HCT116 (cell line): Measurements from ENCODE around the gene ILDR1. TPM values are rescaled to one million over a fixed set of nuclear protein-coding genes. Genes with fewer than 3 reads are reported as not detected.

Experiments used
- ATAC-seq: fragments of 200-7000 bp; cut with Tn5 transposase; 2 replicates; pipeline ENCODE4 v1.9.1; 2020; ENCODE audit warnings: mild to moderate bottlenecking, moderate library complexity
- BruUV-seq: library from RNA; stranded (reverse); fragments of 400-500 nt; replicated peaks from 2 replicates; lab custom pipeline; 2021; lab: Mats Ljungman, UMichigan
- CTCF ChIA-PET: fragments of 300-600 bp; sonication (Branson Sonifier 250); formaldehyde crosslinking; loops from one replicate; lab custom pipeline; 2021; ENCODE audit warnings: antibody characterized with exemption; lab: Charles Lee
- POLR2A ChIA-PET: fragments of 300-600, 350-600 bp; sonication (Branson Sonifier 250); formaldehyde crosslinking; loops from one replicate; lab custom pipeline; 2021; ENCODE audit warnings: antibody characterized with exemption; lab: Charles Lee
- RAD21 ChIA-PET, 2 experiments: fragments of 300-600 bp; sonication (Branson Sonifier 250); formaldehyde crosslinking; loops; one replicate each; lab custom pipeline; 2023; ENCODE audit warnings: low total read pairs in 2 of 2; ENCODE audit not compliant: uncharacterized antibody in 2 of 2, unreplicated experiment in 2 of 2, low non-redundant PET in 1 of 2; lab: Charles Lee
- DNase-seq: peaks from one replicate; pipeline ENCODE4 v3.0.0-alpha.2; 2010; ENCODE audit warnings: low read depth, low spot score
- H2AFZ ChIP-seq: fragments of 200-600 bp; shearing (Covaris generic), sonication (generic); 2 replicates; pipeline ENCODE4 v1.6.1; 2017; ENCODE audit warnings: low read depth, mixed run types, mixed read lengths, antibody characterized with exemption, low read length; ENCODE audit not compliant: poor library complexity, severe bottlenecking
- H3K27ac ChIP-seq: 2 replicates; pipeline ENCODE4 v1.5.1; 2012; ENCODE audit warnings: low read depth, low read length
- H3K27me3 ChIP-seq: fragments of 200-600 bp; sonication (generic); 2 replicates; pipeline ENCODE4 v1.6.1; 2016; ENCODE audit warnings: mixed run types, low read length, mixed read lengths; ENCODE audit not compliant: insufficient read depth
- H3K36me3 ChIP-seq, 2 experiments: fragments of 200-500 bp in 1 of 2; fragments of 200-600 bp in 1 of 2; sonication (Bioruptor generic) in 1 of 2; sonication (generic) in 1 of 2; 2 replicates each; pipeline versions ENCODE4 v1.5.1 to v1.6.1; 2014 to 2016; ENCODE audit warnings: low read length in 2 of 2, inconsistent platforms in 1 of 2, mixed read lengths in 1 of 2, mixed run types in 1 of 2; ENCODE audit not compliant: insufficient read depth in 2 of 2, control insufficient read depth in 1 of 2
- H3K4me1 ChIP-seq, 2 experiments: fragments of 200-600 bp in 1 of 2; sonication (generic) in 1 of 2; 2 replicates each; pipeline versions ENCODE4 v1.5.1 to v1.6.1; 2012 to 2017; ENCODE audit warnings: low read length in 2 of 2, inconsistent platforms in 1 of 2, mild to moderate bottlenecking in 1 of 2, mixed read lengths in 1 of 2, mixed run types in 1 of 2, moderate library complexity in 1 of 2; ENCODE audit not compliant: insufficient read depth in 2 of 2, control insufficient read depth in 1 of 2
- H3K4me2 ChIP-seq: fragments of 200-600 bp; sonication (generic); 2 replicates; pipeline ENCODE4 v1.6.1; 2017; ENCODE audit warnings: mixed run types, low read length, mixed read lengths
- H3K4me3 ChIP-seq, 2 experiments: fragments of 200-600 bp in 1 of 2; sonication (generic) in 1 of 2; replicated peaks in 1 of 2; 2 replicates each; pipeline ENCODE4 v1.5.1; 2011 to 2016; ENCODE audit warnings: low read length in 2 of 2, control low read depth in 1 of 2, low read depth in 1 of 2, mild to moderate bottlenecking in 1 of 2, mixed read lengths in 1 of 2, mixed run types in 1 of 2
- H3K79me2 ChIP-seq: fragments of 200-600 bp; sonication (generic); 2 replicates; pipeline ENCODE4 v1.6.1; 2017; ENCODE audit warnings: mild to moderate bottlenecking, mixed run types, low read length, moderate library complexity, mixed read lengths; ENCODE audit not compliant: insufficient read depth
- H3K9ac ChIP-seq: fragments of 200-600 bp; sonication (generic); 2 replicates; pipeline ENCODE4 v1.6.1; 2016; ENCODE audit warnings: low read length, mixed read lengths
- H3K9me2 ChIP-seq: fragments of 200-600 bp; sonication (generic), shearing (Covaris generic); 2 replicates; pipeline ENCODE4 v1.6.1; 2017; ENCODE audit warnings: mixed run types, mild to moderate bottlenecking, moderate library complexity; ENCODE audit not compliant: insufficient read depth
- H3K9me3 ChIP-seq, 2 experiments: fragments of 200-500 bp in 1 of 2; fragments of 200-600 bp in 1 of 2; sonication (Bioruptor generic) in 1 of 2; sonication (generic) in 1 of 2; 2 replicates each; pipeline ENCODE4 v1.6.1; 2014 to 2017; ENCODE audit warnings: low read length in 2 of 2, mixed read lengths in 2 of 2, inconsistent platforms in 1 of 2, low read depth in 1 of 2, mild to moderate bottlenecking in 1 of 2, mixed run types in 1 of 2, moderate library complexity in 1 of 2; ENCODE audit not compliant: control insufficient read depth in 1 of 2, insufficient read depth in 1 of 2
- H4K20me1 ChIP-seq: fragments of 200-600 bp; sonication (generic), shearing (Covaris generic); 2 replicates; pipeline ENCODE4 v1.6.1; 2017; ENCODE audit warnings: mixed run types, mild to moderate bottlenecking, moderate library complexity; ENCODE audit not compliant: insufficient read depth
- EGR1 ChIP-seq: IDR thresholded peaks from 2 replicates; pipeline ENCODE4 v1.6.1; 2012; ENCODE audit warnings: low read depth
- EZH2phosphoT487 ChIP-seq: fragments of 200-600 bp; IDR thresholded peaks from 2 replicates; pipeline ENCODE4 v1.6.1; 2018; ENCODE audit warnings: antibody characterized with exemption, borderline replicate concordance
- JUND ChIP-seq: IDR thresholded peaks from 2 replicates; pipeline ENCODE4 v1.6.1; 2012
- SP1 ChIP-seq: IDR thresholded peaks from 2 replicates; pipeline ENCODE4 v1.6.1; 2012; ENCODE audit warnings: low read depth
- YY1 ChIP-seq: IDR thresholded peaks from 2 replicates; pipeline ENCODE4 v1.6.1; 2011; ENCODE audit warnings: low read length, low read depth, moderate library complexity, mild to moderate bottlenecking; ENCODE audit not compliant: insufficient replicate concordance; ENCODE audit errors: extremely low read depth
- ZFX ChIP-seq: fragments of 450-650 bp; IDR thresholded peaks from 2 replicates; pipeline ENCODE4 v1.6.1; 2017
- ZNF274 ChIP-seq: fragments of 200-500 bp; sonication (Bioruptor generic); IDR thresholded peaks from 2 replicates; pipeline ENCODE4 v1.6.1; 2014; ENCODE audit warnings: mild to moderate bottlenecking, low read depth, low read length, inconsistent platforms
- intact Hi-C: fragments of 100-400 bp; cut with micrococcal nuclease; formaldehyde crosslinking; loops from 2 replicates; pipeline ENCODE4 v1.10.0; 2022
- total RNA-seq: library from RNA; stranded (reverse); gene quantifications from one replicate; pipeline ENCODE4 v1.2.1, GENCODE V29; 2021; ENCODE audit not compliant: unreplicated experiment
- TF ChIP-seq, protein P1 (sequence below): IDR thresholded peaks from 2 replicates; pipeline ENCODE4 v1.6.1; 2012; ENCODE audit warnings: low read depth
- TF ChIP-seq, protein P2 (sequence below): IDR thresholded peaks from 2 replicates; pipeline ENCODE4 v1.6.1; 2012
- TF ChIP-seq, protein P3 (sequence below), 3 experiments: fragments of 200-600 bp in 1 of 3; sonication (generic) in 1 of 3; IDR thresholded peaks in 2 of 3; conservative IDR thresholded peaks in 1 of 3; 2 replicates each; pipeline ENCODE4 v1.5.1; 2012 to 2017; ENCODE audit warnings: low read depth in 2 of 3, low read length in 2 of 3, antibody characterized with exemption in 1 of 3, borderline replicate concordance in 1 of 3, control low read depth in 1 of 3, mild to moderate bottlenecking in 1 of 3, mixed read lengths in 1 of 3, mixed run types in 1 of 3, moderate library complexity in 1 of 3; ENCODE audit not compliant: insufficient read depth in 1 of 3
- TF ChIP-seq, protein P4 (sequence below): IDR thresholded peaks from 2 replicates; pipeline ENCODE4 v1.6.1; 2012
- TF ChIP-seq, protein P5 (sequence below): IDR thresholded peaks from 2 replicates; pipeline ENCODE4 v1.6.1; 2011; ENCODE audit warnings: mild to moderate bottlenecking, low read length, moderate library complexity; ENCODE audit not compliant: insufficient replicate concordance; ENCODE audit errors: extremely low read depth

ILDR1 gene
- total RNA-seq, 1 experiment from 2014 or later = 2.9 TPM

DNA sequence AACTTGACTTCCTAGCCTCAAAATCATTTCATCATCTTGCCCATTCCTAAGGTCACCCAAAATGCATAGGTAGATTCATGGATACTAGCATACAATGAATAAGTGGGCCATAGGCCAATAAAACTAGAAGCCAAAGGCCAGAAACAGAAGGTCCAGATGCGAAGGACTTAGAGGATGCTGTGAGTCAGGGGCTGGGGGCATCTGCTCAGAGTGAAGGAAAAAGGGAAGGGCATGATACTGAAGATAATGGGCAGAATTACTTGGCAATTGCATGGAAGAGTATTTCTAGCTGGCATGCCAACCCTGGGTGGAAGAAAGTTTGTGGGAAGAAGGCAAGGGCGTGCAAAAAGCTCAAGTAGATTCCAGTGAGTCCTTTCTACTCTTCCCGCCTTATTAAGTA is 27.5 kb downstream of the ILDR1 start:
- Histone ChIP-seq H3K9me2 (no peaks in the 10 kb centered on the region), H3K27me3 (no peaks in the 10 kb centered on the region), H3K4me2 (no peak overlapping the region), H3K79me2 (no peaks in the 10 kb centered on the region), H3K36me3 (no peaks in the 10 kb centered on the region), H3K4me3 (no peak overlapping the region), H3K9me3 (no peaks in the 10 kb centered on the region), H3K9ac (no peak overlapping the region), H3K4me1 (peaks cover 0 to 15% of the 10 kb centered on the region in 2 experiments; a peak in 3 of 4 replicates), H4K20me1 (no peaks in the 10 kb centered on the region), H3K27ac (no peak overlapping the region), H2AFZ (no peak overlapping the region)
- DNase-seq = no peak
- BruUV-seq = no TSS peak
- CTCF ChIA-PET = interaction anchor here (2.3 kb wide), 1 partner anchor 13 kb away, joined by 5 read pairs; no protein-coding TSS in a partner anchor
- ATAC-seq = no peak
- intact Hi-C loops = no loop called here
- TF ChIP-seq EGR1 (no peak), SP1 (no peak), EZH2phosphoT487 (no peak), ZFX (no peak), JUND (no peak), ZNF274 (no peak), YY1 (no peak)
- TF ChIP-seq, protein P1, sequence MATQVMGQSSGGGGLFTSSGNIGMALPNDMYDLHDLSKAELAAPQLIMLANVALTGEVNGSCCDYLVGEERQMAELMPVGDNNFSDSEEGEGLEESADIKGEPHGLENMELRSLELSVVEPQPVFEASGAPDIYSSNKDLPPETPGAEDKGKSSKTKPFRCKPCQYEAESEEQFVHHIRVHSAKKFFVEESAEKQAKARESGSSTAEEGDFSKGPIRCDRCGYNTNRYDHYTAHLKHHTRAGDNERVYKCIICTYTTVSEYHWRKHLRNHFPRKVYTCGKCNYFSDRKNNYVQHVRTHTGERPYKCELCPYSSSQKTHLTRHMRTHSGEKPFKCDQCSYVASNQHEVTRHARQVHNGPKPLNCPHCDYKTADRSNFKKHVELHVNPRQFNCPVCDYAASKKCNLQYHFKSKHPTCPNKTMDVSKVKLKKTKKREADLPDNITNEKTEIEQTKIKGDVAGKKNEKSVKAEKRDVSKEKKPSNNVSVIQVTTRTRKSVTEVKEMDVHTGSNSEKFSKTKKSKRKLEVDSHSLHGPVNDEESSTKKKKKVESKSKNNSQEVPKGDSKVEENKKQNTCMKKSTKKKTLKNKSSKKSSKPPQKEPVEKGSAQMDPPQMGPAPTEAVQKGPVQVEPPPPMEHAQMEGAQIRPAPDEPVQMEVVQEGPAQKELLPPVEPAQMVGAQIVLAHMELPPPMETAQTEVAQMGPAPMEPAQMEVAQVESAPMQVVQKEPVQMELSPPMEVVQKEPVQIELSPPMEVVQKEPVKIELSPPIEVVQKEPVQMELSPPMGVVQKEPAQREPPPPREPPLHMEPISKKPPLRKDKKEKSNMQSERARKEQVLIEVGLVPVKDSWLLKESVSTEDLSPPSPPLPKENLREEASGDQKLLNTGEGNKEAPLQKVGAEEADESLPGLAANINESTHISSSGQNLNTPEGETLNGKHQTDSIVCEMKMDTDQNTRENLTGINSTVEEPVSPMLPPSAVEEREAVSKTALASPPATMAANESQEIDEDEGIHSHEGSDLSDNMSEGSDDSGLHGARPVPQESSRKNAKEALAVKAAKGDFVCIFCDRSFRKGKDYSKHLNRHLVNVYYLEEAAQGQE = no peak
- TF ChIP-seq, protein P2, sequence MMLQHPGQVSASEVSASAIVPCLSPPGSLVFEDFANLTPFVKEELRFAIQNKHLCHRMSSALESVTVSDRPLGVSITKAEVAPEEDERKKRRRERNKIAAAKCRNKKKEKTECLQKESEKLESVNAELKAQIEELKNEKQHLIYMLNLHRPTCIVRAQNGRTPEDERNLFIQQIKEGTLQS = no peak
- TF ChIP-seq, protein P3, sequence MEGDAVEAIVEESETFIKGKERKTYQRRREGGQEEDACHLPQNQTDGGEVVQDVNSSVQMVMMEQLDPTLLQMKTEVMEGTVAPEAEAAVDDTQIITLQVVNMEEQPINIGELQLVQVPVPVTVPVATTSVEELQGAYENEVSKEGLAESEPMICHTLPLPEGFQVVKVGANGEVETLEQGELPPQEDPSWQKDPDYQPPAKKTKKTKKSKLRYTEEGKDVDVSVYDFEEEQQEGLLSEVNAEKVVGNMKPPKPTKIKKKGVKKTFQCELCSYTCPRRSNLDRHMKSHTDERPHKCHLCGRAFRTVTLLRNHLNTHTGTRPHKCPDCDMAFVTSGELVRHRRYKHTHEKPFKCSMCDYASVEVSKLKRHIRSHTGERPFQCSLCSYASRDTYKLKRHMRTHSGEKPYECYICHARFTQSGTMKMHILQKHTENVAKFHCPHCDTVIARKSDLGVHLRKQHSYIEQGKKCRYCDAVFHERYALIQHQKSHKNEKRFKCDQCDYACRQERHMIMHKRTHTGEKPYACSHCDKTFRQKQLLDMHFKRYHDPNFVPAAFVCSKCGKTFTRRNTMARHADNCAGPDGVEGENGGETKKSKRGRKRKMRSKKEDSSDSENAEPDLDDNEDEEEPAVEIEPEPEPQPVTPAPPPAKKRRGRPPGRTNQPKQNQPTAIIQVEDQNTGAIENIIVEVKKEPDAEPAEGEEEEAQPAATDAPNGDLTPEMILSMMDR (IDR thresholded peaks at IDR 0.05 in 2 of 3, conservative IDR thresholded peaks at IDR 0.05 in 1 of 3; ENCODE audit: borderline replicate concordance in 1 of 3, insufficient read depth in 1 of 3, low read depth in 2 of 3, low read length in 2 of 3) = no peak
- TF ChIP-seq, protein P4, sequence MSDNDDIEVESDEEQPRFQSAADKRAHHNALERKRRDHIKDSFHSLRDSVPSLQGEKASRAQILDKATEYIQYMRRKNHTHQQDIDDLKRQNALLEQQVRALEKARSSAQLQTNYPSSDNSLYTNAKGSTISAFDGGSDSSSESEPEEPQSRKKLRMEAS = no peak
- TF ChIP-seq, protein P5, sequence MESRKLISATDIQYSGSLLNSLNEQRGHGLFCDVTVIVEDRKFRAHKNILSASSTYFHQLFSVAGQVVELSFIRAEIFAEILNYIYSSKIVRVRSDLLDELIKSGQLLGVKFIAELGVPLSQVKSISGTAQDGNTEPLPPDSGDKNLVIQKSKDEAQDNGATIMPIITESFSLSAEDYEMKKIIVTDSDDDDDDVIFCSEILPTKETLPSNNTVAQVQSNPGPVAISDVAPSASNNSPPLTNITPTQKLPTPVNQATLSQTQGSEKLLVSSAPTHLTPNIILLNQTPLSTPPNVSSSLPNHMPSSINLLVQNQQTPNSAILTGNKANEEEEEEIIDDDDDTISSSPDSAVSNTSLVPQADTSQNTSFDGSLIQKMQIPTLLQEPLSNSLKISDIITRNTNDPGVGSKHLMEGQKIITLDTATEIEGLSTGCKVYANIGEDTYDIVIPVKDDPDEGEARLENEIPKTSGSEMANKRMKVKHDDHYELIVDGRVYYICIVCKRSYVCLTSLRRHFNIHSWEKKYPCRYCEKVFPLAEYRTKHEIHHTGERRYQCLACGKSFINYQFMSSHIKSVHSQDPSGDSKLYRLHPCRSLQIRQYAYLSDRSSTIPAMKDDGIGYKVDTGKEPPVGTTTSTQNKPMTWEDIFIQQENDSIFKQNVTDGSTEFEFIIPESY = no peak
- POLR2A ChIA-PET = no interaction called here
- RAD21 ChIA-PET = no interaction called here
